HuH-7.5 (cell line): Measurements from ENCODE around the gene PLXDC1.
"Not testable (repeated sequence)": the region's sequence is repeated elsewhere in the genome, so short reads cannot be mapped to it uniquely, and the experiment has no call there.

Source experiments
- DNase-seq: peaks from one replicate; pipeline ENCODE4 v3.0.0; 2011; ENCODE audit warnings: low spot score

PLXDC1 gene

GRCh38 chr17:39155654-39156053 lies 4.2 kb upstream of the PLXDC1 start:
- no peak for DNase-seq

DNA sequence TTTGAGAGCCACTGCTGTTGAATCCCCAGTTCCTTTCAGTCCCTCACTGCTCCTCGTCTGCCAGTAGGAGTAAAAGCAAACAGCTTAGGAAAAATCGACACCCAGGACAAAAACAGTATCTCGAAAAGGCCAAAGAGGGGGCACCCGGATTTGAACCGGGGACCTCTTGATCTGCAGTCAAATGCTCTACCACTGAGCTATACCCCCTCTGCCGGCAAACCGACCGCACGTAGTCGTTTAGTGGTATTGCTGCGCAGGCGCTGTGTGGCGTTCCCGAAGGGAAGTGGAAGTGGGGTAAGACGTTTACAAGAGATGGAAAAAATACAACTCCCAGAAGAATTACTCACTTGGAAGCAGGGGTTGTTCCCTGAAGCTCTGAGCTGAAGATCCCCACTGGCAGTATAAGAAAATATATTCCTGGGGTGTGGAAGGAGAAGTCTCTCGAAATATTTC lies 2.2 kb upstream of the PLXDC1 start:
- DNase-seq: peak; percentile 80

GRCh38 chr17:39151943-39152818 lies 744 bp upstream of the PLXDC1 start:
- no peak for DNase-seq

- no peak for DNase-seq
Observed at GRCh38 chr17:39150795-39151149, 665 bp downstream of the PLXDC1 start.

DNA sequence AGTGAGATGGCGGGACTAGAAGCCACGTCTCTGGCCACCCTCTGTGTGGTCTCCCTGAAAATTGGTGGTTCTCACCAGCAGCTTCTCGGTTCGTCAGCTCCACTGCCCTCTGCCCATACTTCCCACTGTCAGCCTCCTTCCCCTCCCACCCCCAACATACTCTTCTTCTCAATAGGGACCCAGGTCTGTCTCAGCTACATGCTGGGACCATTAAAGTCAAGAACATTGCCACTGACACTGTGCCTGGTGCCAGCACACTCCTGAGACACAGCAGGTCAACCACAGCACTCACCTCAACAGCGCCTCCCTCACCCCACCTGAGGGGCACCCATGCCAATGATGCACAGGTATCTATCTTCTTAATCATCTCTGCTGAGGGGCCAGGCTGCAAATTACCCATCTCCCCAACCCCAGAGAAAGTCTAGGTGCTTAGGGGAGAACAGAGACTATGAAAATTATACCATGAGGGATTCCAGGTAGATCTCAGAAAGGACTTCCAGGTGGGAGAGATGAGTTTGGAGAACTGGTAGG lies 1.3 kb downstream of the PLXDC1 start:
- DNase-seq: no peak

GRCh38 chr17:39147221-39148185 lies 3.9 kb downstream of the PLXDC1 start:
- DNase-seq: no peak

DNA sequence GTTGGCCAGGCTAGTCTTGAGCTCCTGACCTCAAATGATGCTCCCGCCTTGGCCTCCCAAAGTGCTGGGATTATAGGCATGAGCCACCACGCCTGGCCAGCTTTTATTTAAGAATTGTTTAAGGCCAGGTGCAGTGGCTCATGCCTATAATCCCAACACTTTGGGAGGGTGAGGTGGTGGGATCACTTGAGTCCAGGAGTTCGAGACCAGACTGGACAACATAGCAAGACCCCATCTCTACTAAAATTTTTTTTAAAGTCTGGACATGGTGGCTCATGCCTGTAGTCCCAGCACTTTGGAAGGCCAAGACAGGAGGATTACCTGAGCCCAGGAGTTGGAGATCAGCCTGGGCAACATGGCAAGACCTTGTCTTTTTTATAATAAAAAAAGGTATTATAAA lies 5.2 kb downstream of the PLXDC1 start:
- DNase-seq: no peak

- no peak for DNase-seq
Observed at GRCh38 chr17:39145143-39145542, 6.3 kb downstream of the PLXDC1 start.

DNA sequence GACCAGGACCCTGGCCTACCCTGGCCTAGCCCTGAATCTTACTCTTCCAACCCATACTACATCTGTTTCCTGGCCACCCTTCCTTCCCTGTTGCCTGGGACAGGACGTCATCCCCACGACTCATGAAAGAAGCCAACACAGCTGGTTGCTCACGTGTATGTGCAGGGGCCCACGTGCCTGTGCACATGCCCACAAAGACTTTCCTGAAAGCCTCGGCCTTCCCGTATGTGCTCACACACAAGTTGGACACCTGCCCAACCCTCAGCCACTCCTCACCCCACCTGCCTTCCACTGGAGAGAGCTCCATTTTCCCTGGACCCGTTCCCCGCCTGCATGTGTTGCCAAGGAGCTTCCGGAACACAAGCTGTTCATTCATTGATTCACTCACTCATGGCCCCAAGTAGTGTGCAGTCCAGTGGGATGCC lies 7.0 kb downstream of the PLXDC1 start:
- DNase-seq: no peak

DNA sequence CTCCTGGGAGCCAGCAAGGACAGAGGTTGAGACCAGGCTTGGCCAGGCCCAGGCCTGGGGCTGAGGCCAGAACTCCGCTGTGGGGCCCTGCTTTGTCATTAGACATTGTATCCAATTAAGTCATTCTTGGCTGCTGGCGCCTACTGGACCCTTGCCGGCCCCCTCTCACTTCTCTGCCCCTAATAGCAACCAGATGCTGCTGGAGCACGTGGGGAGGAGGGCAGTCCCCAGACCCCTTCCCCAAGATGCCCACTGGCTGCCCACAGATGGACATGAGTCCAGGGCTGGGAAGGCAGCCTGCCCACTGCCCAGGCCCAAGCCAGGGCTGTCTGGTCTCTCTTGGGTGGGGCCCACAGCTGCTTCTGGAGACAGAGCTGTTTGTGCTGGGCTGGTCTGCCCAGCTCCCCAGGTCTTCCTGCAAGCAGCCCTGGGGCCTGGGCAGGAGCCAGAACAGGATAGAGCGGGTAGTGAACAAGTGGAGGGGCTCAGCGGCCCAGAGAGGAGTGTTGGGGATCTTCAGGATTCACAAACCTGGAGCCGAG lies 7.8 kb downstream of the PLXDC1 start:
- no peak for DNase-seq

- no peak for DNase-seq
Observed at GRCh38 chr17:39141915-39142664, 9.3 kb downstream of the PLXDC1 start.

- DNase-seq: no peak
Observed at GRCh38 chr17:39141294-39141693, 10.1 kb downstream of the PLXDC1 start.

- DNase-seq: no peak
Observed at GRCh38 chr17:39139561-39139960, 11.9 kb downstream of the PLXDC1 start.

GRCh38 chr17:39139161-39139511 lies 12.3 kb downstream of the PLXDC1 start:
- DNase-seq: no peak

- no peak for DNase-seq
Observed at GRCh38 chr17:39138431-39139160, 12.8 kb downstream of the PLXDC1 start.

DNA sequence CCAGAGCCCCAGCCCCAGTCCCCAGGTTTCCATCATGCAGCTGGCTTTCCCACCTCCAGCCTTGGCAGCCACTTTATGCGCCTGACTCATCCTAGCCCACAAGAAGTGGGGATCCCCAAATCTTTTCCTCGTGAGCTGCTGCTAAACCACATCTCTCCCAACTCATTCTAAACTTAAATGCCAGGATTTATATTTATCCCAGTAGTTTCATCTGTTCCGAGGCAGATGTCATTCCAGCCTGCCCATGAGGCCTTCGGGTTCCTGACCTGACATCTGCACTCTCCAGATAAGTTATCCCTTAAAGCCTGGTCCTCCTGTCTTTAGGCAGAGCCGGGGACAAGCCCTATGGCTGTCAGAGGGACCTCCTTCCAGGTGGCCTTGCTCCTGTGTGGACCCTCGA lies 16.6 kb downstream of the PLXDC1 start:
- DNase-seq: no peak

DNA sequence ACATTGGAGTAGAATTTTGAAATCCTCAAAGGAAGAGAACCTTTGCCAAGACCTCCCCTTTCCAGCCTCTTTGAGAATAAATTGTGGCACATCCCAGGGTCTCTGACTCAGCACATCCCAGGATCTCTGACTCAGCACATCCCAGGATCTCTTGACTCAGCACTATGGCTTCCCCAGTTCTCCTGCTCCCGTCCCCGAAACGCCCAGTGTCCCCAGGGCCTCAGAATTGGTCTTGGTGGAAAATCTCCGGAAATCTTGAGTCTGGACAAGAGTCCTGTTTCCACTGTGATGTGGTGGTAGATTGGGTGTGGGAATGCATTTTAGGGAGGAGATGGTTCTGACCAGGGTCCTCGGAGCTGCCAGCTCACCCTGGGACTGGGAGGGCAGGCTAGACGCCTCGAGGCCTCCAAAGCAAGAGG lies 19.2 kb downstream of the PLXDC1 start:
- no peak for DNase-seq

- no peak for DNase-seq
Observed at GRCh38 chr17:39131616-39132015, 19.8 kb downstream of the PLXDC1 start.

- no peak for DNase-seq
Observed at GRCh38 chr17:39130205-39130604, 21.2 kb downstream of the PLXDC1 start.

- DNase-seq: not testable (repeated sequence)
Observed at GRCh38 chr17:39129544-39129943, 21.9 kb downstream of the PLXDC1 start.

DNA sequence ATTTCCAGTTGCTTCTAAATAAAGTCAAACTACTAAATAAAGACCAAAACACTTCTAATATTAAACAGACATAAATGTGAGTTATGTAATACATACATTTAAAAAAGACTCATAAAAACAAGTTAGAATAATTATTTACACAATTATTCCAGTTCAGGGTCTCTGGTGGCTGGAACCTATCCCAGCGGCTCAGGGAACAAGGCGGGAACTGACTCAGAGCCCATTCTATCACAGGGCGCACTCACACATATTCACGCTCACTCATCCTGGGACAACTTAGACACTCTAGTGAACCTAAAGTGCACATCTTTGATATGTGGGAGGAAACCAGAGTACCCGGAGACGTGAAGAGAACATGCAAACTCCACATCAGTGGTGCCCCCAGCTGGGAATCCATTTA lies 25.0 kb downstream of the PLXDC1 start:
- no peak for DNase-seq
